Measurements from ENCODE around the gene HSPA1A. TPM values are rescaled to one million over a fixed set of nuclear protein-coding genes. Genes with fewer than 3 reads are reported as not detected.

The HSPA1A gene
- 16.6 TPM for total RNA-seq

DNA sequence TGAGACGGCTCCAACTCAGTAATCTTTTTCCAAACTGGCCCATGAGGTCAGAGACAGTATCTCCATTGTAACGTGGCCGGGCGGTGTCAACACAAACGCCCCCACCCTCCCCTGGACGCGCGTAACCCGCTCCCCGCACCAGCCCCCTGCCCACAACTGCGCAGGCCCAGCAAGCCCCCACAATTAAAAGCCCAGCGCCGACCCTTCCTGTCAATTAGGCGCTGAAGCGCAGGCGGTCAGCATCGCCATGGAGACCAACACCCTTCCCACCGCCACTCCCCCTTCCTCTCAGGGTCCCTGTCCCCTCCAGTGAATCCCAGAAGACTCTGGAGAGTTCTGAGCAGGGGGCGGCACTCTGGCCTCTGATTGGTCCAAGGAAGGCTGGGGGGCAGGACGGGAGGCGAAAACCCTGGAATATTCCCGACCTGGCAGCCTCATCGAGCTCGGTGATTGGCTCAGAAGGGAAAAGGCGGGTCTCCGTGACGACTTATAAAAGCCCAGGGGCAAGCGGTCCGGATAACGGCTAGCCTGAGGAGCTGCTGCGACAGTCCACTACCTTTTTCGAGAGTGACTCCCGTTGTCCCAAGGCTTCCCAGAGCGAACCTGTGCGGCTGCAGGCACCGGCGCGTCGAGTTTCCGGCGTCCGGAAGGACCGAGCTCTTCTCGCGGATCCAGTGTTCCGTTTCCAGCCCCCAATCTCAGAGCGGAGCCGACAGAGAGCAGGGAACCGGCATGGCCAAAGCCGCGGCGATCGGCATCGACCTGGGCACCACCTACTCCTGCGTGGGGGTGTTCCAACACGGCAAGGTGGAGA, at the start of gene HSPA1A, which contains the start of gene HSPA1L:
HSPA1A (plus strand) TSS at position 519 of the 814 bp plus-strand sequence; CDS start at position 733, 214 bp downstream.
HSPA1L (minus strand) TSS at position 259 of the 814 bp plus-strand sequence. CDS start 3,311 bp downstream, outside the sequence.
- H3K4me3 ChIP-seq (ENCODE audit: low read length): peak within 1 kb of the TSS; percentile 64
- peaks cover 49% of the 10 kb centered on the region for H3K4me1 ChIP-seq (ENCODE audit: insufficient read depth, low read length)
- H3K9me3 ChIP-seq (ENCODE audit: low read depth, low read length): no peaks in the 10 kb centered on the region
- no peaks in the 10 kb centered on the region for H3K27me3 ChIP-seq (ENCODE audit: insufficient read depth, low read length)

DNA sequence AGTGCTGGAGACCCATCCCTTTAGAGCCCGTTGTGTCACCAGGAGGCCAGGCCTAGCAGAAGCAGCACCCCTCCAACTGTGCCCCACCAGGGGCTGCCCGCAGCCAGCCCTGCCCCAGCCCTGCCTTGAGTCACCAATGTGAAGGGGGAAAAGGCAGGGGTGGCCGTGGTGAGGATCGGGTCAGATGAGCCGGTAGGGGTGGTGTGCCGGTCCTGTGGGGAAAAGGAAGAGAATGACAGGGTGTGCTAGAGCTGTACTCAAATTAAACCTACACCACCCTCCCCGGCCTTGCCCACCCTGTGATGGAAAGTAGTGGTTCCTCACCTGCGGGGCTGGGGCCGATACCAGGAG, 49.8 kb upstream of the HSPA1A start:
- peaks cover 20% of the 10 kb centered on the region for H3K4me1 ChIP-seq (ENCODE audit: insufficient read depth, low read length)
- H3K4me3 ChIP-seq (ENCODE audit: low read length): no peak overlapping the region
- H3K9me3 ChIP-seq (ENCODE audit: low read depth, low read length): no peaks in the 10 kb centered on the region
- no peaks in the 10 kb centered on the region for H3K27me3 ChIP-seq (ENCODE audit: insufficient read depth, low read length)

DNA sequence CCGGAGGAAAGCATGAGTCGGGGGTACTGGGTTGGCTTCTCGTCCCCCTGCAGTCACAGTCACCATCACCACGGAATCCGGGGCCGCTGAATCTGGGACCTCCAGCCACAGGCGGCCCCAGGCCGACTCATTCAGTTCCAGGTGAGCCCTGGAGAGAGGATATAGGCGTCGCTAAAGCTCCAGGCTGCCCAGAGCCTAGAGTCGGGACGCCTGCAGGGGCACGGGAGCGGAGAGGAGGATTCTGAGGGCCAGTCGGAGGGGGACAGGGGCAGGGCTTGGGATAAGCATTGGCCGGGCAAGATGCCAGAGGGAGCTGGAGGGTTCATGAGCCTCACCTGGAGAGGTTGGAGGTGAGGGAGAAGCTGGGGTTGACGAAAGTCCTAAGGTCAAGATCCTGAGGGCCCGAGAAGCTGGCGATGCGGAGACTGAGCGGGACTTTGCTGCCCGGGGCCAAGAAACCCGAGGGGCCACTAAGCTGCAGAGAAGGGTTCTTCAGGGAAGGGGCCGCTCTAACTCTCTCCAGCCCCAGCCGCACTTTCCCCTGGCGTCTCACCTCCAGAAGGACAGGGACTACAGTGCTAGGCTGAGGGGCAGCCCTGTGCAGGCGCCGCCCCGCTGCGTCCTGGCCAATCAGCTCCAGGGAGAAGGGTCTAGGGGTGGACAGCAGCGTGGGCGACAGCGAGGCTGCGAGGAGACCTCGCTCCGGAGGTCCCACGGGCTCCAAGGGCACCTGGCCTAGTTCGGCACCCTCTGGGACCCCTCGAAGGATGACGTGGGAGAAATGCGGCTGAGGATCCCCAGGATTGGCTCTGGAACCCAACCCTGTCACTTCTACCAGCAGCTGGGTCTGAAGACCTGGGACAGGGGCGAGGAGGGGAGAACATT, 49.2 kb upstream of the HSPA1A start:
- Histone ChIP-seq H3K4me1 (ENCODE audit: insufficient read depth, low read length) (peaks cover 20% of the 10 kb centered on the region), H3K27me3 (ENCODE audit: insufficient read depth, low read length) (no peaks in the 10 kb centered on the region), H3K4me3 (ENCODE audit: low read length) (no peak overlapping the region), H3K9me3 (ENCODE audit: low read depth, low read length) (no peaks in the 10 kb centered on the region)

DNA sequence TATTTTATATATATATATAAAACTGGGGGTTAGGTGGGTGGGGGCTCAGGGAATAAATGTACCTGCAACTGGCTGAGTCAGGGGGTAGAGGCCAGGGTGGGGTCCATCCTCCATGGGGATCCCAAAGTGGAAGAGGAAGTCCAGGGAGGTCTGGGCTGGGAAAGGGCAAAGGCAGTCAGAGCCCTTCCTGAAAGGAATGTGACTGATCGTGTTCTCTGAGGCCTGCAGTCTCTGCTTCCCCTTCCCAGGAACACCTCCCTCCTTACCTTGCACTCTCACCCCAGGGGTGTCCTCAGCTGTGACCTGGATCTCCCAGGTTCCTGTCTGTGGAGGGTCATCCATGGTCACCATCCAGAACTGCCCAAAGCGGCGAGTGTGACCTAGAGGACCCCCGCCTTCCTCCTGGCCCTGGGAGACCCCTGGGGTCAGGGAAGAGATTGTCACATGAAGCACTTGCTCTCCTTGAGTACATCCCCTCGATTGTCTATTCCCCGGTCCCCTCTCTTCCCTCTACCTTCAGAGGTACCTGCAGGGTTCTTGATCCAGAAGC, 48.2 kb upstream of the HSPA1A start:
- no peak overlapping the region for H3K4me3 ChIP-seq (ENCODE audit: low read length)
- no peaks in the 10 kb centered on the region for H3K27me3 ChIP-seq (ENCODE audit: insufficient read depth, low read length)
- peaks cover 22% of the 10 kb centered on the region for H3K4me1 ChIP-seq (ENCODE audit: insufficient read depth, low read length)
- H3K9me3 ChIP-seq (ENCODE audit: low read depth, low read length): no peaks in the 10 kb centered on the region

DNA sequence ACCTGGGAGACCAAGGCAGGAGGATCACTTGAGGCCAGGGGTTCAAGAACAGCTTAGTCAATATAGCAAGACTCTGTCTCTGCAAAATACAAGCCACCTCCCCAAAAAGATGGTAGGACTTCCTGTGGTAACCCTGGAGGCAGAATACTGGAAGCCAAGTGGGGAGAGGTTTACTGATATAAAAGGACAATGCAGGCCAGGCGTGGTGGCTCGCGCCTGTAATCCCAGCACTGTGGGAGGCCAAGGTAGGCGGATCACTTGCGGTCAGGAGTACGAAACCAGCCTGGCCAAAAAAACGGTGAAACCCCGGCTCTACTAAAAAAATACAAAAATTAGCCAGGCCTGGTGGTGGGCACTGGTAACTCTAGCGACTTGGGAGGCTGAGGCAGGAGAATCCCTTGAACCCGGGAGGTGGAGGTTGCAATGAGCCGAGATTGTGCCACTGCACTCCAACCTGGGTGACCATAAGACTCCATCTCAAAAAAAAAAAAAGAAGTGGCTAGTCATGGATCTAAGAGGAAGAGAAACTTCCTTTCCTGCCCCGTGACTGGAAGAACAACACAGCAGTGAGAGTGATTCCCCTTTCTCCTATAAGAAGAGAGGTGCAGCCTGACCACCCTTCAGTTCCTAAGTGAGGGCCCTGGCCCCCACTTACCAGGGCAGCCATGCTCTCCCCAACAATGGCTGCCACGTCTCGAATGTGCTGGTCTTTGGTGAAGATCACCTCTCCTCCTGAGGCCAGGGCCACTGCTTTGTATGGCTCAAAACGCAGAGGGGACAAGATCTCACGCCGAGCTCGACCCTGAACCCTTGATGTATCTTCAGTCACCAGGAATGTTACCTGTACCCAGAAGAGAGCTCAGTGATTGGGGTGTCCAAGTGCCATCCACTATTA, 46.7 kb upstream of the HSPA1A start:
- H3K4me3 ChIP-seq (ENCODE audit: low read length): no peak overlapping the region
- H3K9me3 ChIP-seq (ENCODE audit: low read depth, low read length): no peaks in the 10 kb centered on the region
- peaks cover 35% of the 10 kb centered on the region for H3K4me1 ChIP-seq (ENCODE audit: insufficient read depth, low read length)

DNA sequence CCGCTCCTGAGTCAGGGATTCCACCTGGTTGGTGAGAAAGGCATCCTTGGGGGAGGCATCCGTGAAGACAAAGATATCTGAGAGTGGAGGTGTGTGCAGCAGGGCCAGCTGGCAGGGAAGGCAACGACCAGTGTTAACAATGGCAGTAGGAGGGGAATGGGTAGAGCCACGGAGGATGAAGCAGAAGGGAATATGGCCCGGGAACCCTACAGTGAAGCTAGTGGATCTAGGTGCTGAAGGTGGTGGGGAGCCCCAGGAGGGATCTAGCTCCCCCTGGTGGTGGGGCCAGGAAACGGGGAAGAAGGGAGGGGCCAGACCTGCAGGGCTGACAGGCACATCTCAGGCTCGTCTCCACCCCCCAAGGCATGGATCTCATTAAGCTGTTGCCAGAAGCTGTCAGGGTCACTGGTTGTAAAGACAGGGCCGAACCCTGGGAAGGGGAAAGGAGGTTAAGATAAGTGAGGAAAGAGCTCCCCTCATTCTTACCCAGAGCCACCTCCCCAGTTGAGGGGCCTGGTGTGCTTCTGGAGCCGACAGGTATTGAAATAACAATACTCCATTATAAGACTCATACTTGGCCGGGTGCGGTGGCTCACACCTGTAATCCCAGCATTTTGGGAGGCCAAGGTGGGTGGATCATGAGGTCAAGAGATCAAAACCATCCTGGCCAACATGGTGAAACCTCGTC, 45.5 kb upstream of the HSPA1A start:
- peaks cover 35% of the 10 kb centered on the region for H3K4me1 ChIP-seq (ENCODE audit: insufficient read depth, low read length)
- no peak overlapping the region for H3K4me3 ChIP-seq (ENCODE audit: low read length)
- H3K27me3 ChIP-seq (ENCODE audit: insufficient read depth, low read length): no peaks in the 10 kb centered on the region
- H3K9me3 ChIP-seq (ENCODE audit: low read depth, low read length): no peaks in the 10 kb centered on the region

More for the DNA sequence above, 46.7 kb upstream of the HSPA1A start:
- no peaks in the 10 kb centered on the region for H3K27me3 ChIP-seq (ENCODE audit: insufficient read depth, low read length)

DNA sequence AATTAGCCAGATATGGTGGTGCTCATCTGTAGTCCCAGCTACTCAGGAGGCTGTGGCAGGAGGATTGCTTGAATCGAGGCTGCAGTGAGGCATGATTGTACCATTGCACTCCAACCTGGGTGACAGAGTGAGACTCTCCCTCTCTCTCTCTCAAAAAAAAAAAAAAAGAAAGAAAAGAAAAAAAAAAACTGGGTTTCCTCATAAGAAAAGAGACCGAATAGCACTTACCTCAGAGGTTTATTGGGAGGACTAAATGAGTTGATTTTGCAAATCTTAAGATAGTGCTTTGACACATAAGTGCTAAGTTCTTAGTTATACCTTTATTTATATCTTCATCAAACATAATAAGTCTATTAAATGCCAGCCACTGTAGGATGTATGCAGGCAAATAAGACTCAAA, 44.5 kb upstream of the HSPA1A start:
- peaks cover 35% of the 10 kb centered on the region for H3K4me1 ChIP-seq (ENCODE audit: insufficient read depth, low read length)
- no peaks in the 10 kb centered on the region for H3K27me3 ChIP-seq (ENCODE audit: insufficient read depth, low read length)
- H3K4me3 ChIP-seq (ENCODE audit: low read length): no peak overlapping the region
- no peaks in the 10 kb centered on the region for H3K9me3 ChIP-seq (ENCODE audit: low read depth, low read length)

DNA sequence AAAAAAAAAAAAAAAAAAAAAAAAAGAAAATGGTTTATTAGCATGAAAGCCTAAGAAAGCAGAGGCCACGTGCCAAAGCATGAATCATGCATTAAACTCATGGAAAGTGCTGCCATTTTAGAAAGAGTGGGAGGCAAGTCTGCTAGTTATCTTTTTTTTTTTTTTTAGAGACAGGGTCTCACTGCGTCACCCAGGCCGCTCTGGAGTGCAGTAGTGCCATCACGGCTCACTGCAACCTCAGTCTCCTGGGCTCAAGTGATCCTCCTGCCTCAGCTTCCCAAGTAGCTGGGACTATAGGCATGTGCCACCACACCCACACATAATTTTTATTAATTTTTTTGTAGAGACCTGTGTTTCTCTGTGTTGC, 43.4 kb upstream of the HSPA1A start:
- H3K4me3 ChIP-seq (ENCODE audit: low read length): no peak overlapping the region
- no peaks in the 10 kb centered on the region for H3K27me3 ChIP-seq (ENCODE audit: insufficient read depth, low read length)
- H3K4me1 ChIP-seq (ENCODE audit: insufficient read depth, low read length): peaks cover 46% of the 10 kb centered on the region
- no peaks in the 10 kb centered on the region for H3K9me3 ChIP-seq (ENCODE audit: low read depth, low read length)

DNA sequence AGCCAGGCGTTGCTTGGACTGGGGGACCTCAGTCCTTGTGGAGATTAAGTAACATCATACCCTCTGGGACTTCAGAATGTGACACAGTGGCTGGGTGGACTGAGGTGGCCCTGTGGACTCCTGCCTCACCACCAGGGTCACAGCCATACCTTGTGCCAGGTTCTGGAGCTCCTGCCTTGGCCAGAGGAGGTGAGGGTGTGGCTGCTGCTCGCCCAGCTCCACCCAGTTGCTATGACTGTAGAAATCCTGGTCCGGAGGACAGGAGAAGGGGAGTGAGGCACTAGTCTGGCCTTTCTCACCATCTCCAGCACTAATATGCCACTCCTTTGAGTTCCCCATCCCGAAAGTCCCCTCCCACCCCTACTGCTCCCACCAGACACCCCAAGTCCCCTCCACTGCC, 40.2 kb upstream of the HSPA1A start:
- H3K4me3 ChIP-seq (ENCODE audit: low read length): no peak overlapping the region
- H3K27me3 ChIP-seq (ENCODE audit: insufficient read depth, low read length): no peaks in the 10 kb centered on the region
- peaks cover 32% of the 10 kb centered on the region for H3K4me1 ChIP-seq (ENCODE audit: insufficient read depth, low read length)
- no peaks in the 10 kb centered on the region for H3K9me3 ChIP-seq (ENCODE audit: low read depth, low read length)

DNA sequence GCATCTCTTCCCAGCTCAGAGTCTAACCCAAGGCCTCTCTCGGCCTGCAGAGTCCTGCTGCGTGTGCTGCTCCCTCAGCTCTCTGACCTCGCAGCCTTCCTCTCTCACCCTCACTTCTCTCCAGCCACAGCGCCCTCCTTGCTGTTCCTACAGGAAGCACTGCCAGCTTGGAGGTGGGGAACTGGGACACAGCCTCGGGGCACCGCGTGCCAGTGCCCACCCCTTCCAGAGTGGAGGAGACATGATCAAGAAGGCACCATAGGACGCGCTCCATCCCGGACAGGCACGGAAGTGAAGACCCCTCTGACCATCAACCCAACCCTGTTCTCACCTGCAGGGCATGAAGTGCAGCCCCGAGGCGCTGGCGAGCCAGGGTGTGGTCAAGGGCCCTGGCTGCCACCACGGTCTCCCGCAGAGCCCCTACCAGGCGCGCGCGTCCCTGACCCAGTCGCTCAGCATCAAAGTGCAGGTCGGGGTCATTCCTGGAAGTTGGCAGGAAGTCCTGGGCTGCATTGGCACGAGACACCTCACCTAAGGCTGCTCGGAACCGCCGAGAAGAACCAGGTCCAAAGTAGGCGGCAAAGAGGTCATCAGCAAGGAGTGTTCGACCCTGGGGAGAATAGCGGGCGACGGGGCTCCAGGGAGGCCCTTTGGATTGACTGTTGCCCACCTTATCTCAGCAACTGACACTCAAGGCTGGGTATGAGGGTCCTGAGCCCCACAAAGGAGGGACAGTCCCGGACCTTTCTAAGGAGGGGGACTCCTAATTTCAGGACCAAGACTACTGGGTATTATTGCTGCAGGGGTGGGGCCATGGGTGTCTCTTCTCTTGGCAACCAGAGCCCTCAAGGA, 39.5 kb upstream of the HSPA1A start:
- H3K27me3 ChIP-seq (ENCODE audit: insufficient read depth, low read length): no peaks in the 10 kb centered on the region
- no peaks in the 10 kb centered on the region for H3K9me3 ChIP-seq (ENCODE audit: low read depth, low read length)
- peaks cover 32% of the 10 kb centered on the region for H3K4me1 ChIP-seq (ENCODE audit: insufficient read depth, low read length)
- H3K4me3 ChIP-seq (ENCODE audit: low read length): no peak overlapping the region

DNA sequence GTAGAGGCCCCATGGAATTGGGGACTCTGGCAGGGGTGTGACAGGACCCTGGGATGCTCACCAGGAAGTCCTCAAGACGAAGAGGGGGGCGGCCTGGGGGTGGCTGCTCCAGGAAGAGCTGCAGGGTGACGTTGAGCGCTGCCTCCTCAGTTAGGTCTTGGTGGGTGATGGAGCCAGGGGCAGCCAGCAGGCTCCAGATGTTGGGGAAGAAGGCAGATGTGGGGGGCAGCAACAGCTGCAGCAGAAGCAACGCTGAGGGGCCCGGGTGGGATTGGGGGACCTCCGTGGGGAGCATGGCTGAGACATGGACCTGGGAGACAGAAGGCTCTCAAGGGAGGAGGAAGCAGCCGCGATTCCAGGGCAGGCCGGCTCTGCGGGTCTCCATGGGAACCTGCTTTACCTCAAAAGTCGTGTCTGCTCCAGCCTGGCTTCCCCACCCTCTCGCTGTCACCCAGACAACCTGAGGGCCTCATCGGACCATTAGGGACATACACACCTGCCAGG, 38.8 kb upstream of the HSPA1A start:
- H3K4me1 ChIP-seq (ENCODE audit: insufficient read depth, low read length): peaks cover 32% of the 10 kb centered on the region
- H3K27me3 ChIP-seq (ENCODE audit: insufficient read depth, low read length): no peaks in the 10 kb centered on the region
- no peaks in the 10 kb centered on the region for H3K9me3 ChIP-seq (ENCODE audit: low read depth, low read length)
- no peak overlapping the region for H3K4me3 ChIP-seq (ENCODE audit: low read length)

DNA sequence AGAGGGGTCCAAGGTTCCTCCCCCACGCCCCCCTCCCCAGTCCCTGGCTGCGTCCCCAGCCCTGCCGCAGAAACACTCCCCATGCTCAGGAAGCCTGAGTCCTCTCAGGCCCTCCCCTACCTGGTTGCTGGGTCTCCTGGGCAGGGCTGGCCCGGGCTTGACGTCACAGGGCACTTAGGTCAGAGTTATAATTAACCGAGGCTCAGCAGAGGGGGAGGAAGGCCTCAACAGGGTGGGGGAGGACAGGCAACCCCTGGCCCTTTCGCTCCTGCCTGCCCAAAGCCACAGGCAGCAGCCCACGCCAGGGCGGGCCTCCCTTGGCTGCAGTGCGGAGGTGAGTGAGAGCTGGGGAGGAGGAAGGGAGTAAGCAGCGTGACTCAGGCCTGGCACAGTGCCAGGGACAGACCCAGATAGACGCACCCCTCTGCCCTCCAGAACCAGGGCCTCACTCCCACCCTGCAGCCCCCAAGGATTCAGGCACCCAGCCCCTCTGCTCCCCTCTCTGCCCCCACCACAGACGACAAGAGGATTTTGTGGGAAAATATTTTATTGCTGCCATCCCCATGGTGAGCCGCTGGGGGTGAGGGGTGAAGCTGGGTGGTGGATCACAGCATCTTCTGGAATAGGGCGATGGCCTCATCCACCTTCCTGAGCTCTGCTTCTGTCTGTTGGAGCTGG, 38.2 kb upstream of the HSPA1A start, which contains the start of gene VWA7:
VWA7 (minus strand) TSS at position 340 of the 678 bp plus-strand sequence. CDS start 549 bp downstream, outside the sequence.
- Histone ChIP-seq H3K27me3 (ENCODE audit: insufficient read depth, low read length) (no peaks in the 10 kb centered on the region), H3K4me3 (ENCODE audit: low read length) (no peak within 1 kb of the TSS), H3K4me1 (ENCODE audit: insufficient read depth, low read length) (peaks cover 30% of the 10 kb centered on the region), H3K9me3 (ENCODE audit: low read depth, low read length) (no peaks in the 10 kb centered on the region)

DNA sequence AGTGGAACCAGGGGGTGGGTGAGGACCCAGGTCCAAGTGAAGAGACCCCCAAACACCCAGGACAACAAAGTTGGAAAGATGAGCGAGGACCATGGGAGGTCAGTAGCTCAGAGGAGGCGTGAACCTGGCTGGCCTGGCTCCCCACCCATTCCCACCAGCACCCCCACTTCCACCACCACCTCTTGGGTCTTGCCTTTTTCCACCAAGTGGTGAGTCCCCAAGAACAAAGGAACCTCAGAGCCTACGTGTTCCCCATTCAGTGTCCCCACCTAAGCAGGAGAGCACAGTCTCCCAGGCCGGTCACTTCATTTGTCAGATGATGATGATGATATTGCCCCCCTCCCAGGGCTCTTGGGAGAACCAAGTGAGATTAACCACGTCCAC, 37.7 kb upstream of the HSPA1A start:
- Histone ChIP-seq H3K4me3 (ENCODE audit: low read length) (no peak overlapping the region), H3K4me1 (ENCODE audit: insufficient read depth, low read length) (peaks cover 26% of the 10 kb centered on the region), H3K9me3 (ENCODE audit: low read depth, low read length) (no peaks in the 10 kb centered on the region), H3K27me3 (ENCODE audit: insufficient read depth, low read length) (no peaks in the 10 kb centered on the region)
